IMR-90 (cell line): ENCODE data around the gene PRUNE2. TPM values are rescaled to one million over a fixed set of nuclear protein-coding genes. Genes with fewer than 3 reads are reported as not detected.
A peak's percentile ranks its signal among the peaks of the same experiment; 100 is the strongest.

Experiments
- ATAC-seq: fragments of 200-7000 bp; cut with Tn5 transposase; 2 replicates; pipeline ENCODE4 v1.9.1; 2020; ENCODE audit warnings: low read depth, mild to moderate bottlenecking, moderate library complexity
- BruUV-seq: library from RNA; stranded (reverse); fragments of 400-500 nt; replicated peaks from 2 replicates; lab custom pipeline; 2021; lab: Mats Ljungman, UMichigan
- CTCF ChIA-PET: fragments of 300-600 bp; formaldehyde crosslinking; extraction: SDS; loops from one replicate; lab custom pipeline; 2021; ENCODE audit warnings: antibody characterized with exemption; lab: Yijun Ruan, JAX
- POLR2A ChIA-PET: fragments of 300-600 bp; sonication (Branson Sonifier 250); formaldehyde crosslinking; loops from one replicate; lab custom pipeline; 2022; ENCODE audit warnings: antibody characterized with exemption; ENCODE audit not compliant: unreplicated experiment; lab: Charles Lee
- DNase-seq: peaks from one replicate; pipeline ENCODE4 v3.0.0; 2013
- H2AFZ ChIP-seq: replicated peaks from 2 replicates; pipeline ENCODE3; 2013; ENCODE audit warnings: low read length, mild to moderate bottlenecking; ENCODE audit not compliant: poor library complexity
- H2AK5ac ChIP-seq: 2 replicates; pipeline ENCODE4 v1.6.1; 2013; ENCODE audit warnings: low read depth, low read length, inconsistent platforms
- H2AK9ac ChIP-seq: replicated peaks from 2 replicates; pipeline ENCODE3; 2013; ENCODE audit warnings: mild to moderate bottlenecking, low read depth, low read length, moderate library complexity; ENCODE audit not compliant: poor library complexity
- H2BK120ac ChIP-seq: 2 replicates; pipeline ENCODE4 v1.6.1; 2013; ENCODE audit warnings: low read depth, low read length, inconsistent platforms
- H2BK15ac ChIP-seq: 3 replicates; pipeline ENCODE4 v1.6.1; 2013; ENCODE audit warnings: low read depth, low read length, inconsistent platforms
- H2BK20ac ChIP-seq: 2 replicates; pipeline ENCODE4 v1.6.1; 2013; ENCODE audit warnings: low read depth, mild to moderate bottlenecking, inconsistent platforms, low read length, moderate library complexity
- H2BK5ac ChIP-seq: 2 replicates; pipeline ENCODE4 v1.6.1; 2013; ENCODE audit warnings: mild to moderate bottlenecking, low read depth, low read length, inconsistent platforms; ENCODE audit not compliant: poor library complexity, severe bottlenecking
- H3K14ac ChIP-seq: replicated peaks from 2 replicates; pipeline ENCODE4 v1.6.1; 2013; ENCODE audit warnings: low read depth, low read length, inconsistent platforms
- H3K18ac ChIP-seq: 2 replicates; pipeline ENCODE4 v1.6.1; 2013; ENCODE audit warnings: low read depth, low read length, control low read depth
- H3K23ac ChIP-seq: 2 replicates; pipeline ENCODE4 v1.6.1; 2013; ENCODE audit warnings: low read depth, low read length, inconsistent platforms
- H3K27ac ChIP-seq: 2 replicates; pipeline ENCODE4 v1.5.1; 2013; ENCODE audit warnings: mild to moderate bottlenecking, control low read depth, low read length; ENCODE audit not compliant: insufficient read depth
- H3K27me3 ChIP-seq: 2 replicates; pipeline ENCODE4 v1.6.1; 2013; ENCODE audit warnings: low read length; ENCODE audit not compliant: control insufficient read depth, insufficient read depth
- H3K36me3 ChIP-seq: 2 replicates; pipeline ENCODE4 v1.6.1; 2013; ENCODE audit warnings: low read length, mixed read lengths; ENCODE audit not compliant: control insufficient read depth, insufficient read depth
- H3K4ac ChIP-seq: 2 replicates; pipeline ENCODE4 v1.6.1; 2013; ENCODE audit warnings: low read depth, low read length, inconsistent platforms
- H3K4me1 ChIP-seq: 2 replicates; pipeline ENCODE4 v1.6.1; 2013; ENCODE audit warnings: low read length, mixed read lengths; ENCODE audit not compliant: control insufficient read depth, insufficient read depth
- H3K4me2 ChIP-seq: 2 replicates; pipeline ENCODE4 v1.6.1; 2013; ENCODE audit warnings: low read depth, mild to moderate bottlenecking, control low read depth, low read length, moderate library complexity
- H3K4me3 ChIP-seq: 2 replicates; pipeline ENCODE4 v1.5.1; 2013; ENCODE audit warnings: low read depth, mild to moderate bottlenecking, control low read depth, low read length, moderate library complexity; ENCODE audit not compliant: insufficient read depth
- H3K56ac ChIP-seq: 2 replicates; pipeline ENCODE4 v1.6.1; 2013; ENCODE audit warnings: low read length, inconsistent platforms; ENCODE audit not compliant: insufficient read depth; ENCODE audit errors: extremely low read depth
- H3K79me1 ChIP-seq, 2 experiments: 2 replicates each; pipeline ENCODE4 v1.6.1; 2013; ENCODE audit warnings: low read length in 2 of 2, inconsistent platforms in 1 of 2, low read depth in 1 of 2
- H3K9ac ChIP-seq: 2 replicates; pipeline ENCODE4 v1.6.1; 2013; ENCODE audit warnings: low read depth, low read length, control low read depth
- H3K9me1 ChIP-seq: 2 replicates; pipeline ENCODE4 v1.6.1; 2013; ENCODE audit warnings: low read length, inconsistent platforms; ENCODE audit not compliant: insufficient read depth
- H3K9me3 ChIP-seq: 2 replicates; pipeline ENCODE4 v1.6.1; 2013; ENCODE audit warnings: low read length; ENCODE audit not compliant: control insufficient read depth, insufficient read depth
- H4K20me1 ChIP-seq: 2 replicates; pipeline ENCODE4 v1.6.1; 2013; ENCODE audit warnings: low read length, inconsistent platforms; ENCODE audit not compliant: insufficient read depth
- H4K5ac ChIP-seq: 2 replicates; pipeline ENCODE4 v1.6.1; 2013; ENCODE audit warnings: mild to moderate bottlenecking, low read depth, low read length, control low read depth
- H4K8ac ChIP-seq, 2 experiments: 2 replicates each; pipeline ENCODE4 v1.6.1; 2013; ENCODE audit warnings: low read depth in 2 of 2, low read length in 2 of 2, control low read depth in 1 of 2, inconsistent platforms in 1 of 2
- H4K91ac ChIP-seq: 2 replicates; pipeline ENCODE4 v1.6.1; 2013; ENCODE audit warnings: low read depth, low read length, inconsistent platforms; ENCODE audit not compliant: insufficient read depth
- CEBPB ChIP-seq: IDR thresholded peaks from 2 replicates; pipeline ENCODE4 v1.6.1; 2012; ENCODE audit warnings: low read depth, low read length, improper control_type of control experiment
- POLR2A ChIP-seq: IDR thresholded peaks from 2 replicates; pipeline ENCODE4 v1.6.1; 2012; ENCODE audit warnings: mild to moderate bottlenecking, low read depth, low read length
- WGBS, 2 experiments: methylation state at CpG; one replicate each; pipeline versions ENCODE4 v1.1.5 to v1.1.7; 2013; ENCODE audit warnings: missing lambda C conversion rate in 2 of 2; ENCODE audit not compliant: insufficient read length in 1 of 2; ENCODE audit errors: extremely low coverage in 2 of 2; 5-methylcytosine and 5-hydroxymethylcytosine counted together
- dilution Hi-C: fragments of 300-500 bp; cut with HindIII; formaldehyde crosslinking; loops from one replicate; pipeline ENCODE4 v1.14.3; 2018; ENCODE audit warnings: low sequenced_read_pairs; ENCODE audit not compliant: unreplicated experiment
- in situ Hi-C: fragments of 300-500 bp; cut with MboI; formaldehyde crosslinking; loops from 3 replicates; pipeline ENCODE4 v1.14.3; 2019; ENCODE audit warnings: low sequenced_read_pairs, inconsistent platforms, mixed read lengths
- intact Hi-C: fragments of 100-400 bp; cut with micrococcal nuclease; formaldehyde crosslinking; loops from 2 replicates; pipeline ENCODE4 v1.10.0; 2022
- polyA plus RNA-seq, 3 experiments: library from polyadenylated mRNA; depleted of rRNA; stranded (reverse); fragments of >200 nt; gene quantifications; 2 replicates each; pipeline ENCODE4 v1.2.3, GENCODE V29; 2012; ENCODE audit warnings: low replicate concordance in 1 of 3
- total RNA-seq: library from RNA; depleted of rRNA; stranded (reverse); fragments of >200 nt; gene quantifications from 2 replicates; pipeline ENCODE4 v1.2.3, GENCODE V29; 2012

The PRUNE2 gene
- total and polyA plus RNA-seq, 2 of the 4 experiments (the other 2 are of a cell fraction) = 0.70 to 1.6 TPM

DNA sequence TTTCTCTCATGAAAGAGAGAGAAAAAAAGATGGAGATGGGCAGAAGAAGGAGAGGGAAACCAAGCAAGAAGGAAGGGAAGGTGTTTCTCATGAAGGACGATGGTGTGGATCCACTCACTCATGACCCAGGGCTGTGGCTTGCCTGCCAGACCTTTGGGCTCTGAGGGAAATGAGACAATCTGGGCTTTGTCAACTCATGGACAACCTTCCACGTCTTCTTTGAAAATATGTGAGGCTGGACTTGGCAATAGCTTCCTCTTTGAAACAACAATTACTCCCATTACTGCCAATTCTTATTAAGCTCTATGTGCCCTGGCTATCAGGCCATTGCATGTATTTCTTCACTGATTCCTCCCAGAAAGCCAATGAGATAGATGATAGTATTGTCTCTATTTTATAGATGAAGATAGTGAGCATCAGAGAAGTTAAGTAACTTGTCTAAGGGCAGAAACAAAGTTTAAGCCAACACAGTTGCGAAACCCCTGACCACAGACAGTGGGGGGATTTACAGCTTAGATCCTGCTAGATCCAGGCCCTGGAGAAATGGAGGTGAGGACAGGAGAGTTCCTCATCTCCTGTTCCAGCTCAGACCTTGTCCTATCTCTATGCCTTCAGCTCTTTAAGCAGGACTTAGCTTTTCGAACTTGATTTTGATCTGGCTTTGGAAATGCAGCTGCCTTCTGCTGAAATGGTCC lies 314.5 kb downstream of the PRUNE2 start:
- Histone ChIP-seq H2BK120ac (no peak overlapping the region), H4K91ac (no peak overlapping the region), H2AFZ (no peak overlapping the region), H2BK5ac (no peak overlapping the region), H3K4me2 (no peak overlapping the region), H3K23ac (no peak overlapping the region), H4K8ac (no peak overlapping the region), H2AK5ac (no peak overlapping the region), H3K36me3 (no peaks in the 10 kb centered on the region), H3K79me1 (no peaks in the 10 kb centered on the region), H3K9ac (no peak overlapping the region), H3K27ac (no peak overlapping the region), H3K9me1 (no peaks in the 10 kb centered on the region), H3K9me3 (no peaks in the 10 kb centered on the region), H3K18ac (no peak overlapping the region), H3K4ac (no peak overlapping the region), H4K5ac (no peak overlapping the region), H4K20me1 (no peaks in the 10 kb centered on the region), H3K56ac (no peak overlapping the region), H2BK20ac (no peak overlapping the region), H2BK15ac (no peak overlapping the region), H3K4me3 (no peak overlapping the region), H3K4me1 (no peaks in the 10 kb centered on the region), H3K14ac (no peak overlapping the region), H2AK9ac (no peak overlapping the region), H3K27me3 (peaks cover 3% of the 10 kb centered on the region)
- POLR2A ChIA-PET = no interaction called here
- WGBS, 2 experiments = no CpG with 5 or more reads among the region's 4 CpGs
- dilution Hi-C loops (no loop called here), intact Hi-C loops (no loop called here), in situ Hi-C loops (no loop called here)
- CTCF ChIA-PET = interaction anchor here (0.8 to 0.9 kb wide), 2 partner anchors 15 to 369 kb away, joined by 3 read pairs; no protein-coding TSS in a partner anchor
- no peak; the same call in 1 of the 2 replicates for ATAC-seq
- DNase-seq = peak; percentile 6
- TF ChIP-seq POLR2A (no peak), CEBPB (peak; percentile 44)
- BruUV-seq = no TSS peak
